Amygdala (tissue), 56 donors: ENCODE results near the gene TBX4.
A peak's percentile ranks its signal among the peaks of the same experiment; 100 is the strongest.

Experiments
- DNase-seq, 56 donors: peaks; one replicate each; lab custom pipeline; 2025; lab: John Stamatoyannopoulos, UW

Gene TBX4

DNA sequence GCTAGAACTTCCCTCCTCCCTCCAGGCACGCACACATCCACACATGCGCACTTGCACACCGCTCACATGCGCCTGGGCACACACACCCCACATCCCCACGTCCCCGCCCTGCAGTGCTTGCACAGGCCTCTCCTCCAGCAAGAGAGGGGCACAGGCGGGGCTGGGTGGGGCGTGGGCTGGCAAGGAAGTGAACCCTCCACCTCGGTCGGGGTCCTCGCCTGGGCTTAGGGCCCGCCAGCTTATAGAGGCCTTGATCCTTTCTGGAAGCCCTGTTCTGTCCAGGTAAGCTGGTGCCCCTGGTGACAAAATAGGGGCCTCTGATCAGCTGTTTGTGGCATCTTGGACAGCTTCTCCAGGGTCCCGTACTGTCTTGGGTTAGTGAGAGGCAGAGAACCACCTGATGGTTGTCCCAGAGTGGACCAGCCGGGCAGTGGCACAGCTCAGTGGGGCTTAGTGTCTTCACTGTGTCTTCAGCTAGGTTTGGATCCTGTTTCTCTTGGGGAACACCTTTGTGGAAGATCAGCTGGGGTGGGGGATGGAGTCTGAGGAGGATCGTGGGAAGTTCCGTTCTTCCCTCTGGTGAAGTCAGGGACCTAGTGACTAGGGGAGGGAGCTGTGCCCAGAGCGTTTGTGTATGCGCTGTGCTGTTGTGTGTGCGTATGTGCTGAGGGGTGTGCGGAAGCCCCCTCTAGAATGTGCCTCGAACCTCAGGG is 12.1 kb downstream of the TBX4 start:
- no peak for DNase-seq

DNA sequence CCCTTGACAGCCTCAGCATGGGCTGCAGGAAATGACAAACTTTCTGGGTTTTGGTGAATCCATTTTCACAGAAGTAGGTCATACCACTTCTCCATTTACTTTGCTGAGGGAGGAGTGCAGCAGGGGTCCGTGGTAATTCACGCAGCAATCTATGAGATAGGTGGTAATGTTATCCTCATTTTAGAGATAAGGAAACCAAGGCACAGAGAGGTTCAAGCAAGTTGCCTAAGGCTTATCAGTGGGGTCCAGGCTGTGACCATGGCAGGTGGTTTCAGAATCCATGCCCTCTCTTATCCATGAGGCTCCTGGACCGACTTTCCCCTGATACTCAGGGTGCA is 12.6 kb downstream of the TBX4 start:
- DNase-seq, result no peak

GRCh38 chr17:61465550-61466237 is 13.5 kb downstream of the TBX4 start:
- DNase-seq, result no peak

- no peak for DNase-seq
Observed at GRCh38 chr17:61466246-61466645, 14.0 kb downstream of the TBX4 start.

GRCh38 chr17:61467416-61468262 is 15.4 kb downstream of the TBX4 start:
- DNase-seq, result peak in 5 of 56 donors; percentile 1 to 13 (median 4)

DNA sequence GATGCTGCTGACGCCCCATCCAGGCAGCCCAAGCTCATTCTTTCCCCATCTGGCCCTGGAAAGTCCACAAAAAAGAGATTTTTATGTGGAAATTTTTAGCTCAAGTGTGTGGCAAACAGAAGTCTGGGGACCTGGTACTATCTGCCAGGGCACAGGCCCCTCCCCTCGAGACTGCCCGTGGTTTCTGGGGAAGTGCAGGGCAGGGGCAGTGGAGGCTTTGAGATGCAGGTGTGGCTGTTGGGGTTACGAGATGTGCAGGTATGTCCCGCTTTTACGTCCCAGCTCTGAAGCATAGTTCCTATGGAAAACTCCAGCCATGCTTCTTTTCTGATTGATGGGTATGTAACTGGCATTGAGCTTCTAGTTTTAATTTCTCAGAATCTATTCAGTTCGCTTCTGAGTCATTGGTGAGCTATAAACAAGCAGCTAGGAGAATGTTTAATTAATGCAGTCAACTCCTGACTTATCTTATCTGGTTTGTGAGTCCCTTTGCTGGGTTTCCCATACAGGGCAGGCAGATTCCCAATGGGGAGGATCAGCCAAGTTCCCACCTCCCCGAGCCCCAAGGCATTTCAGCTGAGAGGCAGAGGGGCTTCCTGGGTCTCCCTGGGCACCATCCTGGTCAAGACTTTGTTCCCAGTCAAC is 16.2 kb downstream of the TBX4 start:
- no peak for DNase-seq

GRCh38 chr17:61469474-61469873 is 17.3 kb downstream of the TBX4 start:
- no peak for DNase-seq

GRCh38 chr17:61469949-61470348 is 17.7 kb downstream of the TBX4 start:
- DNase-seq, result no peak

DNA sequence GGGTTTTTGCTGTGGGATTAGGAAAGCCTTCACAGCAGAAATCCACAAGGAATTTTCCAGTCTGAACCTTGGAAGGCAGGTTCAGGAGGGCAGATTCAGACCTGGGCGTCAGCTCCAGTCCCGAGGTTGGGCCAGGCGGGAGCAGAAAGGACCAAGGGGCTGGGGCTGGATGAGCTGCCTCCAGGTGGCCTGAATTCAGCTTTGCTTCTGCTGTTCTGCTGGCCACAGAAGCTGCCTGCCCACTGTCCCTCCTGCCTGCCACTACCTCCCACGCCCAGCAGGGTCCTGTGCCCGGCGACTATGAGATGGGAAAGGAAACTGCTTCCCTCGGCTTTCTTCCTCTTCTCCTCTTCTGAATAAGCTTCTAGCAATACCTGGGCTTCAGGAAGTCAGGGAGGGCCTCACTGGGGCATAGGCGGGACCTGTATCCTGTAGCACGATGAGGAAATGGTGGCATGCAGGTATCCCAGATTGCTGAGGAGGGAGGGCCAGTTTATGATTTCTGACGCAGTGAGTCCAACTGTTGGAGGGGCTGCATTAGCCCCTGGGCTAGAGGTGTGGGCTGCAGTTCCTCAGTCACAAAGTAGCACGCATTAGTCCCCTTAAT is 18.4 kb downstream of the TBX4 start:
- no peak for DNase-seq

DNA sequence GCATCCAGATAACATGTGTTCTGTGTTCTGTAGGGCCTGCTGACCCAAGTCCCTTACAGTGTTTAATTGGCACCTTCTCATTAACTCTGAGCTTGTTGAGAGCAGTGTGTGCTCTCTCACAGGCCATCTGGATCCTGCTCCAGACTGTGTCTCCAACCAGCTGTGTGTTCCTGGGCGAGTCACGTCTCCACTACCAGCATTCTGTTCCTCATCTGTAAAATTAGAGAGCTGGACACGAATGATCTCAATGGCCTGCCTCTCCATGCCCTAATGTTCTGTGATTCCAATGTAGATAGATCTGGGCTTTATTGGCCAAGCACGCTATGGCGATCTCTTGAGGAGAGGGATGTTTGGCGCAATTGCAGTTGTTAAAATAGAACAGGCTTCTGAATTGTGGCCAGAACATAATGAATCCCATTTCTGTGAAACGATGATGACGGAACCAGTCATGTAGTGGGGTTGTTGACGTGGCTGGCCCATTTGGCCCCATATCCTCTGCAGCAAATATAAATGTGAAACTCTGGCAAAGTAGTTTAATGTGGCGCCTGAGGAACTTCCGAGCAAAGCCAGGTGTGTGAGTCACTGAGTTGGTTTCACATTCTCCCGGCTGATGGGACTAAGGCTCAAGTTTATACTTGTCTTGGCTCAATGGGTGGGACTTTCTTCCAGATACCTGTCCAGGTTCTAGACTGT is 22.2 kb downstream of the TBX4 start:
- DNase-seq, result no peak

DNA sequence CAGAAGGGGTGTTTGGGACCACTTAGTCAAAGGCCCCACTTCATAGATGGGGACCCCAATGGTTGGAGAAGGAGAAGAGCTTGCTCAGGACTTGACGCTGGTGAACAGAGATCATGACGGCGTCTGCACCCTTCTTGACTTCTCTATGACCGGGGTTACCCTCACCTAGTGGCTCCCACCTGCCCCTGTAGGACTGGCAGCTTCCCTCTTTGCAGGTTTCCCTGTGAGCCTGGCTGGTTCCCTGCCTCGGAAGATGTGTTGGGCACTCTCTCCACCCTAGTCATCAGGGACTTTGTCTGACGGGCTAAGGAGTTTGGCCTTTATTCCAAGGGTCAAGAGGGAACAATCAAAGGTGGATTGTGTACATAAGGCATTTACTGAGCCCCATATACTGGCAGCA is 22.7 kb downstream of the TBX4 start:
- no peak for DNase-seq

- no peak for DNase-seq
Observed at GRCh38 chr17:61475726-61476125, 23.5 kb downstream of the TBX4 start.

GRCh38 chr17:61476476-61477203 is 24.4 kb downstream of the TBX4 start:
- DNase-seq, result no peak

- no peak for DNase-seq
Observed at GRCh38 chr17:61477204-61477834, 25.1 kb downstream of the TBX4 start.

GRCh38 chr17:61478026-61478789 is 26.0 kb downstream of the TBX4 start:
- DNase-seq, result no peak

GRCh38 chr17:61478790-61479492 is 26.7 kb downstream of the TBX4 start:
- no peak for DNase-seq
